Liver (tissue), 9 donors: ENCODE results near the gene MTLN. TPM values are rescaled to one million over a fixed set of nuclear protein-coding genes. Genes with fewer than 3 reads are reported as not detected.
"Not testable (repeated sequence)": the region's sequence is repeated elsewhere in the genome, so short reads cannot be mapped to it uniquely, and the experiment has no call there.

ENCODE experiments used
- DNase-seq: peaks from one replicate; pipeline ENCODE4 v3.0.0-alpha.2; 2017; ENCODE audit warnings: low spot score
- H3K27ac ChIP-seq, 2 donors: one replicate each; pipeline ENCODE4 v1.7.0; 2013; ENCODE audit warnings: inconsistent platforms in 2 of 2, low read length in 2 of 2, control low read depth in 1 of 2, low read depth in 1 of 2, mild to moderate bottlenecking in 1 of 2
- H3K27me3 ChIP-seq, 4 donors: one replicate each; pipeline versions ENCODE4 v1.6.1 to v1.7.0; 2013; ENCODE audit warnings: low read length in 3 of 4, inconsistent platforms in 1 of 4, mild to moderate bottlenecking in 1 of 4, moderate library complexity in 1 of 4; ENCODE audit not compliant: control insufficient read depth in 4 of 4, insufficient read depth in 4 of 4
- H3K36me3 ChIP-seq, 4 donors: one replicate each; pipeline versions ENCODE4 v1.6.1 to v1.7.0; 2013; ENCODE audit warnings: low read length in 3 of 4, mild to moderate bottlenecking in 3 of 4, low read depth in 1 of 4, moderate library complexity in 1 of 4; ENCODE audit not compliant: control insufficient read depth in 4 of 4, insufficient read depth in 3 of 4
- H3K4me1 ChIP-seq, 4 donors: one replicate each; pipeline versions ENCODE4 v1.6.1 to v1.7.0; 2013; ENCODE audit warnings: low read length in 3 of 4, mild to moderate bottlenecking in 3 of 4, moderate library complexity in 1 of 4; ENCODE audit not compliant: control insufficient read depth in 4 of 4, insufficient read depth in 4 of 4
- H3K4me3 ChIP-seq, 3 donors: one replicate each; pipeline versions ENCODE4 v1.6.1 to v1.7.0; 2013; ENCODE audit warnings: low read length in 3 of 3, control low read depth in 1 of 3, low read depth in 1 of 3, mild to moderate bottlenecking in 1 of 3
- H3K9ac ChIP-seq, 2 donors: one replicate each; pipeline ENCODE4 v1.7.0; 2013; ENCODE audit warnings: low read length in 2 of 2, mild to moderate bottlenecking in 2 of 2, moderate library complexity in 2 of 2, control low read depth in 1 of 2, low read depth in 1 of 2
- H3K9me3 ChIP-seq, 4 donors: one replicate each; pipeline versions ENCODE4 v1.6.1 to v1.7.0; 2013; ENCODE audit warnings: low read length in 3 of 4; ENCODE audit not compliant: control insufficient read depth in 4 of 4
- HNF4A ChIP-seq, 2 donors: conservative IDR thresholded peaks; 2 replicates each; pipeline ENCODE4 v1.6.1; 2016; ENCODE audit warnings: antibody characterized with exemption in 2 of 2, mild to moderate bottlenecking in 2 of 2
- RXRA ChIP-seq, 2 donors: IDR thresholded peaks; 2 replicates each; pipeline ENCODE4 v1.6.1; 2017 to 2018; ENCODE audit warnings: antibody characterized with exemption in 2 of 2, mild to moderate bottlenecking in 1 of 2
- WGBS: extraction: QIAGEN DNeasy Blood & Tissue Kit; methylation state at CpG from one replicate; pipeline ENCODE4 v1.1.7; 2013; 5-methylcytosine and 5-hydroxymethylcytosine counted together
- polyA plus RNA-seq, 2 donors: library from polyadenylated mRNA; stranded (reverse) in 1 of 2; unstranded in 1 of 2; fragments of 200-250 nt in 1 of 2; fragments of >200 nt in 1 of 2; fragmentation: Nextera tagmentation in 1 of 2; extraction: Ambion mirVana in 1 of 2; gene quantifications; one replicate each; pipeline versions ENCODE4 v1.2.1 to v1.2.3, GENCODE V29; 2013 to 2015
- total RNA-seq, 2 donors: library from RNA; depleted of rRNA; stranded (reverse); fragments of >200 nt; gene quantifications; one replicate each; pipeline ENCODE4 v1.2.3, GENCODE V29; 2014
- donor health status: healthy.
- donor health status: healthy.
- donor health status: healthy.
- donor health status: healthy.
- donor health status: healthy.

MTLN gene
- total and polyA plus RNA-seq, 4 donors, result 29.6 to 86.4 (median 65.5) TPM

- no CpG with 5 or more reads among the region's 89 CpGs for WGBS
- not testable (repeated sequence) for H3K27me3 ChIP-seq, H3K4me3 ChIP-seq, DNase-seq, H3K9me3 ChIP-seq, H3K9ac ChIP-seq, H3K36me3 ChIP-seq, H3K4me1 ChIP-seq, H3K27ac ChIP-seq
These were observed 33.4 kb upstream of the MTLN start for GRCh38 chr2:110245488-110246435.

GRCh38 chr2:110243283-110243682, 30.9 kb upstream of the MTLN start:
- not testable (repeated sequence) for H3K27me3 ChIP-seq, H3K4me1 ChIP-seq, DNase-seq, H3K4me3 ChIP-seq, H3K36me3 ChIP-seq, H3K27ac ChIP-seq, H3K9ac ChIP-seq, H3K9me3 ChIP-seq
- WGBS, result 32% methylated on average over 1 of the region's 3 CpGs
- TF ChIP-seq RXRA (IDR thresholded peaks at IDR 0.05) (peak in 1 of 2 donors; percentile 38), HNF4A (conservative IDR thresholded peaks at IDR 0.05) (peak in 1 of 2 donors; percentile 12)

- H3K27me3 ChIP-seq, H3K4me1 ChIP-seq, H3K36me3 ChIP-seq, DNase-seq, H3K9me3 ChIP-seq, H3K9ac ChIP-seq, H3K27ac ChIP-seq, H3K4me3 ChIP-seq: not testable (repeated sequence)
- WGBS, result 21% methylated on average over 5 of the region's 5 CpGs
These were observed 22.2 kb upstream of the MTLN start for GRCh38 chr2:110234514-110234913.

- H3K9ac ChIP-seq, DNase-seq, H3K27ac ChIP-seq, H3K4me3 ChIP-seq, H3K27me3 ChIP-seq, H3K4me1 ChIP-seq, H3K36me3 ChIP-seq, H3K9me3 ChIP-seq: not testable (repeated sequence)
- no CpG with 5 or more reads among the region's 1 CpG for WGBS
These were observed 17.5 kb upstream of the MTLN start for GRCh38 chr2:110229886-110230285.

- H3K36me3 ChIP-seq, H3K4me3 ChIP-seq, H3K4me1 ChIP-seq, H3K9me3 ChIP-seq, H3K27me3 ChIP-seq, H3K27ac ChIP-seq, H3K9ac ChIP-seq, DNase-seq: not testable (repeated sequence)
- WGBS, result 91% methylated on average over 1 of the region's 1 CpG
These were observed 10.3 kb upstream of the MTLN start for GRCh38 chr2:110222626-110223025.
